ENCODE measurements around the gene PCDHGA1.
"Not testable (repeated sequence)": the region's sequence is repeated elsewhere in the genome, so short reads cannot be mapped to it uniquely, and the experiment has no call there.

Gene PCDHGA1

GRCh38 chr5:141346017-141346416, 15.7 kb downstream of the PCDHGA1 start:
- DNase-seq (ENCODE audit: low read depth in 1 of 2, low spot score in 1 of 2): not testable (repeated sequence)

GRCh38 chr5:141349917-141350619, 19.8 kb downstream of the PCDHGA1 start, which contains the start of gene PCDHGB1:
Gene PCDHGB1, plus strand, starts transcription at chr5:141350099. Its CDS starts 162 bp downstream, at chr5:141350261.
- no peak for DNase-seq (ENCODE audit: low read depth in 1 of 2, low spot score in 1 of 2)

GRCh38 chr5:141351591-141351990, 21.3 kb downstream of the PCDHGA1 start:
- DNase-seq (ENCODE audit: low read depth in 1 of 2, low spot score in 1 of 2): no peak

- no peak for DNase-seq (ENCODE audit: low read depth in 1 of 2, low spot score in 1 of 2)
Measured at GRCh38 chr5:141354900-141355469, 24.7 kb downstream of the PCDHGA1 start, which contains the start of gene PCDHGA4. Gene PCDHGA4, plus strand, starts transcription at chr5:141355021. Its CDS starts 87 bp downstream, at chr5:141355108.

- no peak for DNase-seq (ENCODE audit: low read depth in 1 of 2, low spot score in 1 of 2)
Measured at GRCh38 chr5:141355641-141356040, 25.3 kb downstream of the PCDHGA1 start.

GRCh38 chr5:141356133-141356532, 25.8 kb downstream of the PCDHGA1 start:
- DNase-seq (ENCODE audit: low read depth in 1 of 2, low spot score in 1 of 2): no peak

GRCh38 chr5:141356950-141357349, 26.6 kb downstream of the PCDHGA1 start:
- DNase-seq (ENCODE audit: low read depth in 1 of 2, low spot score in 1 of 2): no peak

- DNase-seq (ENCODE audit: low read depth in 1 of 2, low spot score in 1 of 2): no peak
Measured at GRCh38 chr5:141359790-141360426, 29.6 kb downstream of the PCDHGA1 start, which contains the start of gene PCDHGB2. Gene PCDHGB2, plus strand, starts transcription at chr5:141359994. Its CDS starts 142 bp downstream, at chr5:141360136.

- DNase-seq (ENCODE audit: low read depth in 1 of 2, low spot score in 1 of 2): no peak
Measured at GRCh38 chr5:141360685-141361084, 30.4 kb downstream of the PCDHGA1 start.

GRCh38 chr5:141362719-141363118, 32.4 kb downstream of the PCDHGA1 start:
- DNase-seq (ENCODE audit: low read depth in 1 of 2, low spot score in 1 of 2): no peak

- no peak for DNase-seq (ENCODE audit: low read depth in 1 of 2, low spot score in 1 of 2)
Measured at GRCh38 chr5:141363952-141364660, 33.8 kb downstream of the PCDHGA1 start, which contains the start of gene PCDHGA5. Gene PCDHGA5, plus strand, starts transcription at chr5:141364162. Its CDS starts 169 bp downstream, at chr5:141364331.

- no peak for DNase-seq (ENCODE audit: low read depth in 1 of 2, low spot score in 1 of 2)
Measured at GRCh38 chr5:141366016-141366896, 35.9 kb downstream of the PCDHGA1 start.

GRCh38 chr5:141369994-141370848, 39.9 kb downstream of the PCDHGA1 start, which contains the start of gene PCDHGB3:
Gene PCDHGB3, plus strand, starts transcription at chr5:141370242. Its CDS starts 153 bp downstream, at chr5:141370395.
- no peak for DNase-seq (ENCODE audit: low read depth in 1 of 2, low spot score in 1 of 2)

GRCh38 chr5:141371572-141372475, 41.5 kb downstream of the PCDHGA1 start:
- no peak for DNase-seq (ENCODE audit: low read depth in 1 of 2, low spot score in 1 of 2)

- DNase-seq (ENCODE audit: low read depth in 1 of 2, low spot score in 1 of 2): no peak
Measured at GRCh38 chr5:141373673-141374317, 43.5 kb downstream of the PCDHGA1 start, which contains the start of gene PCDHGA6. Gene PCDHGA6, plus strand, starts transcription at chr5:141373891. Its CDS starts 193 bp downstream, at chr5:141374084.

- no peak for DNase-seq (ENCODE audit: low read depth in 1 of 2, low spot score in 1 of 2)
Measured at GRCh38 chr5:141374627-141375026, 44.3 kb downstream of the PCDHGA1 start.

GRCh38 chr5:141375444-141376155, 45.3 kb downstream of the PCDHGA1 start:
- DNase-seq (ENCODE audit: low read depth in 1 of 2, low spot score in 1 of 2): not testable (repeated sequence)
